Measurements from ENCODE around the gene SBF1. TPM values are rescaled to one million over a fixed set of nuclear protein-coding genes. Genes with fewer than 3 reads are reported as not detected.

The SBF1 gene
- total and polyA plus RNA-seq, 4 donors, result 8.3 to 37.6 (median 16.4) TPM

DNA sequence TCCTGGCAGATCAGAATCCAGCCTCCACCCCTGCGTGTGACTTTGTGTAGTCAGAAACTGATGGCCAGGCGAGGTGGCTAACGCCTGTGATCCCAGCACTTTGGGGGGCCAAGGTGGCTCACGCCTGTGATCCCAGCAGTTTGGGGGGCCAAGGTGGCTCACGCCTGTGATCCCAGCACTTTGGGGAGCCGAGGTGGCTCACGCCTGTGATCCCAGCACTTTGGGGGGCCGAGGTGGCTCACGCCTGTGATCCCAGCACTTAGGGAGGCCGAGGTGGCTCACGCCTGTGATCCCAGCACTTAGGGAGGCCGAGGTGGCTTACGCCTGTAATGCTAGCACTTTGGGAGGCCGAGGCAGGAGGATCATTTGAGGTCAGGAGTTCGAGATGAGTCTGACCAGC, 38.3 kb upstream of the SBF1 start:
- no peak overlapping the region for H3K9ac ChIP-seq (ENCODE audit: low read depth in 1 of 2, low read length in 2 of 2)
- H3K36me3 ChIP-seq (ENCODE audit: control insufficient read depth in 4 of 4, insufficient read depth in 3 of 4, low read depth in 1 of 4, low read length in 3 of 4), result peaks cover 0 to 11% (median 3%) of the 10 kb centered on the region in 4 donors
- no peak overlapping the region for H3K27ac ChIP-seq (ENCODE audit: low read depth in 1 of 2, low read length in 2 of 2)
- TF ChIP-seq, protein P1, sequence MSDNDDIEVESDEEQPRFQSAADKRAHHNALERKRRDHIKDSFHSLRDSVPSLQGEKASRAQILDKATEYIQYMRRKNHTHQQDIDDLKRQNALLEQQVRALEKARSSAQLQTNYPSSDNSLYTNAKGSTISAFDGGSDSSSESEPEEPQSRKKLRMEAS (IDR thresholded peaks at IDR 0.05), result no peak
- TF ChIP-seq SP1 (IDR thresholded peaks at IDR 0.05), result no peak
- TF ChIP-seq, protein P2, sequence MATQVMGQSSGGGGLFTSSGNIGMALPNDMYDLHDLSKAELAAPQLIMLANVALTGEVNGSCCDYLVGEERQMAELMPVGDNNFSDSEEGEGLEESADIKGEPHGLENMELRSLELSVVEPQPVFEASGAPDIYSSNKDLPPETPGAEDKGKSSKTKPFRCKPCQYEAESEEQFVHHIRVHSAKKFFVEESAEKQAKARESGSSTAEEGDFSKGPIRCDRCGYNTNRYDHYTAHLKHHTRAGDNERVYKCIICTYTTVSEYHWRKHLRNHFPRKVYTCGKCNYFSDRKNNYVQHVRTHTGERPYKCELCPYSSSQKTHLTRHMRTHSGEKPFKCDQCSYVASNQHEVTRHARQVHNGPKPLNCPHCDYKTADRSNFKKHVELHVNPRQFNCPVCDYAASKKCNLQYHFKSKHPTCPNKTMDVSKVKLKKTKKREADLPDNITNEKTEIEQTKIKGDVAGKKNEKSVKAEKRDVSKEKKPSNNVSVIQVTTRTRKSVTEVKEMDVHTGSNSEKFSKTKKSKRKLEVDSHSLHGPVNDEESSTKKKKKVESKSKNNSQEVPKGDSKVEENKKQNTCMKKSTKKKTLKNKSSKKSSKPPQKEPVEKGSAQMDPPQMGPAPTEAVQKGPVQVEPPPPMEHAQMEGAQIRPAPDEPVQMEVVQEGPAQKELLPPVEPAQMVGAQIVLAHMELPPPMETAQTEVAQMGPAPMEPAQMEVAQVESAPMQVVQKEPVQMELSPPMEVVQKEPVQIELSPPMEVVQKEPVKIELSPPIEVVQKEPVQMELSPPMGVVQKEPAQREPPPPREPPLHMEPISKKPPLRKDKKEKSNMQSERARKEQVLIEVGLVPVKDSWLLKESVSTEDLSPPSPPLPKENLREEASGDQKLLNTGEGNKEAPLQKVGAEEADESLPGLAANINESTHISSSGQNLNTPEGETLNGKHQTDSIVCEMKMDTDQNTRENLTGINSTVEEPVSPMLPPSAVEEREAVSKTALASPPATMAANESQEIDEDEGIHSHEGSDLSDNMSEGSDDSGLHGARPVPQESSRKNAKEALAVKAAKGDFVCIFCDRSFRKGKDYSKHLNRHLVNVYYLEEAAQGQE (IDR thresholded peaks at IDR 0.05), result no peak
- no peak for TF ChIP-seq GABPA (IDR thresholded peaks at IDR 0.05 in 1 of 2, conservative IDR thresholded peaks at IDR 0.05 in 1 of 2)
- no peak for TF ChIP-seq EGR1 (IDR thresholded peaks at IDR 0.05; ENCODE audit: low read depth in 2 of 2)
- no peak for TF ChIP-seq JUND (IDR thresholded peaks at IDR 0.05)
- TF ChIP-seq, protein P3, sequence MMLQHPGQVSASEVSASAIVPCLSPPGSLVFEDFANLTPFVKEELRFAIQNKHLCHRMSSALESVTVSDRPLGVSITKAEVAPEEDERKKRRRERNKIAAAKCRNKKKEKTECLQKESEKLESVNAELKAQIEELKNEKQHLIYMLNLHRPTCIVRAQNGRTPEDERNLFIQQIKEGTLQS (IDR thresholded peaks at IDR 0.05), result no peak
- TF ChIP-seq TAF1 (conservative IDR thresholded peaks at IDR 0.05), result no peak
- TF ChIP-seq YY1 (IDR thresholded peaks at IDR 0.05), result no peak
- TF ChIP-seq NR2F2 (IDR thresholded peaks at IDR 0.05), result no peak
- no peak for TF ChIP-seq HNF4G (IDR thresholded peaks at IDR 0.05)
- TF ChIP-seq RXRA (IDR thresholded peaks at IDR 0.05), result no peak
- TF ChIP-seq RAD21 (IDR thresholded peaks at IDR 0.05), result no peak
- TF ChIP-seq, protein P4, sequence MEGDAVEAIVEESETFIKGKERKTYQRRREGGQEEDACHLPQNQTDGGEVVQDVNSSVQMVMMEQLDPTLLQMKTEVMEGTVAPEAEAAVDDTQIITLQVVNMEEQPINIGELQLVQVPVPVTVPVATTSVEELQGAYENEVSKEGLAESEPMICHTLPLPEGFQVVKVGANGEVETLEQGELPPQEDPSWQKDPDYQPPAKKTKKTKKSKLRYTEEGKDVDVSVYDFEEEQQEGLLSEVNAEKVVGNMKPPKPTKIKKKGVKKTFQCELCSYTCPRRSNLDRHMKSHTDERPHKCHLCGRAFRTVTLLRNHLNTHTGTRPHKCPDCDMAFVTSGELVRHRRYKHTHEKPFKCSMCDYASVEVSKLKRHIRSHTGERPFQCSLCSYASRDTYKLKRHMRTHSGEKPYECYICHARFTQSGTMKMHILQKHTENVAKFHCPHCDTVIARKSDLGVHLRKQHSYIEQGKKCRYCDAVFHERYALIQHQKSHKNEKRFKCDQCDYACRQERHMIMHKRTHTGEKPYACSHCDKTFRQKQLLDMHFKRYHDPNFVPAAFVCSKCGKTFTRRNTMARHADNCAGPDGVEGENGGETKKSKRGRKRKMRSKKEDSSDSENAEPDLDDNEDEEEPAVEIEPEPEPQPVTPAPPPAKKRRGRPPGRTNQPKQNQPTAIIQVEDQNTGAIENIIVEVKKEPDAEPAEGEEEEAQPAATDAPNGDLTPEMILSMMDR (IDR thresholded peaks at IDR 0.05; ENCODE audit: low read depth, low read length, missing input control), result no peak
- TF ChIP-seq, protein P5, sequence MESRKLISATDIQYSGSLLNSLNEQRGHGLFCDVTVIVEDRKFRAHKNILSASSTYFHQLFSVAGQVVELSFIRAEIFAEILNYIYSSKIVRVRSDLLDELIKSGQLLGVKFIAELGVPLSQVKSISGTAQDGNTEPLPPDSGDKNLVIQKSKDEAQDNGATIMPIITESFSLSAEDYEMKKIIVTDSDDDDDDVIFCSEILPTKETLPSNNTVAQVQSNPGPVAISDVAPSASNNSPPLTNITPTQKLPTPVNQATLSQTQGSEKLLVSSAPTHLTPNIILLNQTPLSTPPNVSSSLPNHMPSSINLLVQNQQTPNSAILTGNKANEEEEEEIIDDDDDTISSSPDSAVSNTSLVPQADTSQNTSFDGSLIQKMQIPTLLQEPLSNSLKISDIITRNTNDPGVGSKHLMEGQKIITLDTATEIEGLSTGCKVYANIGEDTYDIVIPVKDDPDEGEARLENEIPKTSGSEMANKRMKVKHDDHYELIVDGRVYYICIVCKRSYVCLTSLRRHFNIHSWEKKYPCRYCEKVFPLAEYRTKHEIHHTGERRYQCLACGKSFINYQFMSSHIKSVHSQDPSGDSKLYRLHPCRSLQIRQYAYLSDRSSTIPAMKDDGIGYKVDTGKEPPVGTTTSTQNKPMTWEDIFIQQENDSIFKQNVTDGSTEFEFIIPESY (IDR thresholded peaks at IDR 0.05), result no peak
- TF ChIP-seq HNF4A (conservative IDR thresholded peaks at IDR 0.05), result no peak
- no peak for TF ChIP-seq FOXA1 (IDR thresholded peaks at IDR 0.05)
- no peaks in the 10 kb centered on the region for H3K27me3 ChIP-seq (ENCODE audit: control insufficient read depth in 4 of 4, insufficient read depth in 4 of 4, low read length in 3 of 4)
- 98% methylated on average over 15 of the region's 15 CpGs for WGBS
- H3K9me3 ChIP-seq (ENCODE audit: control insufficient read depth in 4 of 4, low read length in 3 of 4), result no peaks in the 10 kb centered on the region
- H3K4me3 ChIP-seq (ENCODE audit: low read depth in 1 of 3, low read length in 3 of 3), result no peak overlapping the region
- H3K4me1 ChIP-seq (ENCODE audit: control insufficient read depth in 4 of 4, insufficient read depth in 4 of 4, low read length in 3 of 4), result peaks cover 7 to 12% (median 12%) of the 10 kb centered on the region in 4 donors
- no peak for DNase-seq (ENCODE audit: low spot score)
